ENCODE measurements around the gene FLACC1.
"Not testable (repeated sequence)": the region's sequence is repeated elsewhere in the genome, so short reads cannot be mapped to it uniquely, and the experiment has no call there.

FLACC1 gene

GRCh38 chr2:201357221-201357620 is at the start of gene FLACC1:
TSS of gene FLACC1 (minus strand) at chr2:201357345. CDS start at chr2:201351404, 5,941 bp downstream.
- DNase-seq = no peak

GRCh38 chr2:201406077-201406662 is 49.0 kb upstream of the FLACC1 start:
- DNase-seq = no peak

GRCh38 chr2:201404699-201405280 is 47.6 kb upstream of the FLACC1 start:
- no peak for DNase-seq

- DNase-seq = no peak
Measured at GRCh38 chr2:201403880-201404279, 46.7 kb upstream of the FLACC1 start.

- no peak for DNase-seq
Measured at GRCh38 chr2:201402651-201403562, 45.8 kb upstream of the FLACC1 start.

- DNase-seq = no peak
Measured at GRCh38 chr2:201401815-201402214, 44.7 kb upstream of the FLACC1 start.

GRCh38 chr2:201396595-201396994 is 39.5 kb upstream of the FLACC1 start:
- DNase-seq = no peak

- no peak for DNase-seq
Measured at GRCh38 chr2:201383136-201383535, 26.0 kb upstream of the FLACC1 start.

- no peak for DNase-seq
Measured at GRCh38 chr2:201378496-201379397, 21.6 kb upstream of the FLACC1 start.

GRCh38 chr2:201377218-201377617 is 20.1 kb upstream of the FLACC1 start:
- DNase-seq = no peak

- no peak for DNase-seq
Measured at GRCh38 chr2:201369775-201370174, 12.6 kb upstream of the FLACC1 start.

- not testable (repeated sequence) for DNase-seq
Measured at GRCh38 chr2:201369318-201369717, 12.2 kb upstream of the FLACC1 start.

- DNase-seq = no peak
Measured at GRCh38 chr2:201366146-201366545, 9.0 kb upstream of the FLACC1 start.

GRCh38 chr2:201363857-201364560 is 6.9 kb upstream of the FLACC1 start:
- no peak for DNase-seq

GRCh38 chr2:201362396-201362795 is 5.3 kb upstream of the FLACC1 start:
- no peak for DNase-seq

- DNase-seq = no peak
Measured at GRCh38 chr2:201361078-201361733, 4.1 kb upstream of the FLACC1 start.

- DNase-seq = no peak
Measured at GRCh38 chr2:201360256-201360655, 3.1 kb upstream of the FLACC1 start.

- no peak for DNase-seq
Measured at GRCh38 chr2:201358684-201359083, 1.5 kb upstream of the FLACC1 start.

GRCh38 chr2:201353116-201353515 is 4.0 kb downstream of the FLACC1 start:
- no peak for DNase-seq

- no peak for DNase-seq
Measured at GRCh38 chr2:201350879-201351278, 6.3 kb downstream of the FLACC1 start.

GRCh38 chr2:201349601-201350000 is 7.5 kb downstream of the FLACC1 start:
- DNase-seq = no peak

GRCh38 chr2:201348758-201349157 is 8.4 kb downstream of the FLACC1 start:
- DNase-seq = no peak

Data from activated naive CD4-positive, alpha-beta T cell (primary cell).